ENCODE measurements around the gene PSME3IP1.

GRCh38 chr16:57190136-57190535 lies 4.3 kb upstream of the PSME3IP1 start:
- TF ChIP-seq TAF1 (IDR thresholded peaks at IDR 0.05; ENCODE audit: borderline replicate concordance, low read depth, low read length) (no peak), POLR2AphosphoS5 (IDR thresholded peaks at IDR 0.05; ENCODE audit: low read depth, low read length) (no peak), POLR2A (IDR thresholded peaks at IDR 0.05; ENCODE audit: low read depth, low read length) (no peak)

All from GM12892 (cell line).